Measurements from ENCODE around the gene SCAANT1.

Gene SCAANT1

DNA sequence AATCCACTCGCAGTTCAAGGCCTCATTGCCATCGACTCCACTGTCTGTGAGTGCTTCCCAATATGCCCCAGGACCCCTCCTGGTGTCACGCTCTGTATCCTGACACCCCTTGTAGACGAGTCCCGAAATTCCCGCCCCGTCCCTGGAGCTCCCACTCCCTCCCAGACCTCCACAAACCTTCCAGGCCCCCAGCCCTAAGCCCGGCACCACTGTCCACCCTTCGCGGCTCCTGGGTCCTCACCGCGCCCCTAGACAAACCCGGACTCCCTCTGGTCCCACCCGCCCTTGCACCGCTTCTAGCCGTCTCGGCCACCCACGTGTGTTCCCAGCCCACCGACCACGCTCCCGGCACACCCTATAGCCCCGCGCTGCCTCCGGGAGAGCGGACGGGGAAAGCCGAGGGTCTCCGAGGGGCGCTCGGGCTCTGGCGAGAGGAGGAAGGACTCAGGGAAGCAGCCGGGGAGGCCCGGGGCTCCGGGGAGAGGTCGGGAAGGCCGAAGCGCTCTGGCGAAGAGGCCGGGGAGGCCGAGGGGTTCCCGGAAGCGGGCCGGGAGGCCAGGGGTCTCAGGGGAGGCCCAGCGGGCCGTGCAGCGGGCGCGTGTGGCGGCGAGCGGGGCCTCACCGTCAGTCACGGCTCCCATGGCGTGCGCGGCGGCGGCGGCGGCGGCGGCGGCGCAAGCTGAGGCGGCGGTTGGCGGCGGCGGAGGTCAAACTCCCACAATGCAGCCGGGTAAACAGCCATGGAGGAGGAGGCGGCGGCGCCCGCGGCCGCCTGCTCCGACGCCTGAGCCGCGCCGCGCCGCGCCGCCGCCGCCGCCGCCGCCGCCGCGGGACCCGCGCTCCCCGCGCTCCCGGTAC, 48.8 kb downstream of the SCAANT1 start, which contains the start of the genes ATXN7 and THOC7:
TSS of gene ATXN7 (plus strand) at position 718 of the 858 bp plus-strand sequence. CDS start 48,732 bp downstream, outside the sequence.
TSS of gene THOC7 (minus strand) at position 656 of the 858 bp plus-strand sequence. CDS start at position 641, 15 bp downstream.
- peak; percentile 91 for DNase-seq

DNA sequence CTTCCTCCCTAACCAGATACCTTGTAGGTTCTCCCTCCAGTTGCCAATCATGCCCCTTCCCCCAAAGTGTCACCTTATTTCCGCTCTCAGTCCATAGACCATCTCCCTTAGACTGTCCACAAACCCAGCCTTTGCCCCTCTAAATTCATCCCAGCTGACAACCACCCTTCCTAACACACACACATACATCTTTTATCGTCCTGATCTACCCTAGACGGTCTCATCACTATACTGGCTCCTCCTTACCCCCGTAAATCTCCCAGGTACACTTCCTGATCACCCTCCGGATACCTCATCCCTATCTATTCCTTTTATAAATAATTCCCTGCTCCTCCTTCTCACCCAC, 49.4 kb downstream of the SCAANT1 start:
- DNase-seq, result no peak
